GM12872 (cell line): ENCODE measurements around the gene PHF1.
A peak's percentile ranks its signal among the peaks of the same experiment; 100 is the strongest.

Source experiments
- CTCF ChIP-seq: IDR thresholded peaks from 3 replicates; pipeline ENCODE4 v1.5.1; 2011; ENCODE audit warnings: low read depth, mild to moderate bottlenecking, low read length, moderate library complexity; ENCODE audit not compliant: insufficient read depth

Gene PHF1

GRCh38 chr6:33407132-33407718 is 3.6 kb upstream of the PHF1 start:
- 0 out of 3 replicates have a peak, but pooled peaks have one; percentile 12 for TF ChIP-seq CTCF

- no peak for TF ChIP-seq CTCF
These were observed 634 bp upstream of the PHF1 start for GRCh38 chr6:33410050-33410710.

- no peak for TF ChIP-seq CTCF
These were observed 805 bp downstream of the PHF1 start for GRCh38 chr6:33411632-33412005.

- TF ChIP-seq CTCF, result no peak
These were observed 1.6 kb downstream of the PHF1 start for GRCh38 chr6:33412140-33413009.

GRCh38 chr6:33413241-33414120 is 2.7 kb downstream of the PHF1 start:
- no peak for TF ChIP-seq CTCF

- TF ChIP-seq CTCF, result peak; percentile 59
These were observed 3.9 kb downstream of the PHF1 start for GRCh38 chr6:33414592-33415271.
